Coronary artery (tissue), 2 donors: ENCODE results near the gene FRMD7.

Source experiments
- DNase-seq: peaks from one replicate; pipeline ENCODE4 v3.0.0-alpha.2; 2017; ENCODE audit warnings: low spot score
- H3K27ac ChIP-seq, 2 donors: fragments of 200-600 bp; sonication (generic); one replicate each; pipeline ENCODE4 v1.5.1; 2016 to 2019
- H3K4me3 ChIP-seq: fragments of 200-600 bp; sonication (generic); 2 replicates; pipeline ENCODE4 v1.5.1; 2016; ENCODE audit warnings: mild to moderate bottlenecking, moderate library complexity
- TF ChIP-seq, protein P1 (sequence below): fragments of 200-600 bp; sonication (generic); IDR thresholded peaks from one replicate; pipeline ENCODE4 v1.5.1; 2019; ENCODE audit warnings: antibody characterized with exemption

Gene FRMD7

DNA sequence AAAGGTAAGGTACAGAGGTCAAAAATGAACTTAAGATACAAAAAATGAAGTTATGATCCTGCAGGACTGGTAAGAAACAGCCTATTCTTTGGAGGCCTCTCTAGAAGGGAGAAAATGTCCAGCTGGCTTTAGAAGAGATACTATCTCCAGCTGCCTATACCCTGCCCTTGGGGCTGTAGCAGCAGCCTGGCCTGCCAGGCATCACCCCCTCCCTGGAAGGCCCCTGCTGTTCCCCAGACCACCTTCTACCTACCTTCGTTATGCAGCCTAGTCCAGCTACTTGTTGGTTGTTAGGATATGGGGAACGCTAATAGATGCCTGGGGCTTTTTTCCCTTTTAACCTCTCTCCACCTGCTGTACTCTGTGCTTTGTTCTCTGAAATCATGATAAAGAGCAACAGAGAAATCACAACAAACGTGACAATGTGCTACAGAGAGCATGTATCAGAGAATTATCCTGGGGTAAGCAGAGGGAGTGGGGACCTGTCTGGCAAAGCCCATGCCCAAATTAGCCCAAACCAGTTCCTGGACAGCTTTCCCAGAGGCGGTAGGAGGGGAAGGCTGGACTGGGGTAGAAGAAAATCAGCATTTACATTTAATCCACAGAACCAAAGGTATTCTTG, 34.5 kb downstream of the FRMD7 start:
- no peak overlapping the region for H3K4me3 ChIP-seq
- TF ChIP-seq, protein P1, sequence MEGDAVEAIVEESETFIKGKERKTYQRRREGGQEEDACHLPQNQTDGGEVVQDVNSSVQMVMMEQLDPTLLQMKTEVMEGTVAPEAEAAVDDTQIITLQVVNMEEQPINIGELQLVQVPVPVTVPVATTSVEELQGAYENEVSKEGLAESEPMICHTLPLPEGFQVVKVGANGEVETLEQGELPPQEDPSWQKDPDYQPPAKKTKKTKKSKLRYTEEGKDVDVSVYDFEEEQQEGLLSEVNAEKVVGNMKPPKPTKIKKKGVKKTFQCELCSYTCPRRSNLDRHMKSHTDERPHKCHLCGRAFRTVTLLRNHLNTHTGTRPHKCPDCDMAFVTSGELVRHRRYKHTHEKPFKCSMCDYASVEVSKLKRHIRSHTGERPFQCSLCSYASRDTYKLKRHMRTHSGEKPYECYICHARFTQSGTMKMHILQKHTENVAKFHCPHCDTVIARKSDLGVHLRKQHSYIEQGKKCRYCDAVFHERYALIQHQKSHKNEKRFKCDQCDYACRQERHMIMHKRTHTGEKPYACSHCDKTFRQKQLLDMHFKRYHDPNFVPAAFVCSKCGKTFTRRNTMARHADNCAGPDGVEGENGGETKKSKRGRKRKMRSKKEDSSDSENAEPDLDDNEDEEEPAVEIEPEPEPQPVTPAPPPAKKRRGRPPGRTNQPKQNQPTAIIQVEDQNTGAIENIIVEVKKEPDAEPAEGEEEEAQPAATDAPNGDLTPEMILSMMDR = no peak
- no peak overlapping the region for H3K27ac ChIP-seq
- no peak for DNase-seq

GRCh38 chrX:132092439-132093065, 35.3 kb downstream of the FRMD7 start:
- TF ChIP-seq, protein P1 = peak; percentile 46
- DNase-seq = no peak
- Histone ChIP-seq H3K4me3 (no peak overlapping the region), H3K27ac (no peak overlapping the region)

DNA sequence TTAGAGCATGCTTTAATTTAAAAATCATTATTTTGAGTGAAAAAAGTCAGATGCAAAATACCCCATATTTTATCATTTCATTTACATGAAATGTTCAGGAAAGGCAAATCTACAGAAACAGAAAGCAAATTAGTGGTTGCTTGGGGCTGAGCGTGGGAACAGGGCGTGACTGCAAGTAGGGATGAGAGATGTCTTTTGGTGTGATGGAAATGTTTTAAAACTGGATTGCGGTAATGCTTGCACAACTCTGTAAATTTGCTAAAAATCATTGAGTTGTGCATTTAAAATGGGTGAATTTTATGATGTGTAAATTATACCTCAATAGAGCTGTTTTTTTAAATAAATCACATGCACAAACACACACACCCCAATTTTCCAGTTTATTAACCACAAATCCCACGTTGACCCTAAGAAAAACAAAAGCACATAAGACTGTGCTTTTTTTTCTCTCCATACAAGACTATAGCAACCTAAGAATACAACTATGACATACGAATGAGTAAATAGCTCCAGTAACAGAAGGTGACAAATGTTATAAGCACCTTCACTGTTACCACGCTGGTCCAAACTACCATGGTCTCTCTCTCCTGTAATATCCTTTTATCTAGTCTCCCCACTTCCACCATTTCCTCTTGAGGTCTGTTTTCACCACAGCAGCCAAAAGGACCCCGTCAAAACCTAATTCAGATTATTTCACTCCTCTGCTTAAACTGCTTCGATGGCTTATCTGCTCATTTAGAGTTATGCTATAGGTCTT, 37.2 kb downstream of the FRMD7 start:
- DNase-seq = no peak
- no peak overlapping the region for H3K27ac ChIP-seq

DNA sequence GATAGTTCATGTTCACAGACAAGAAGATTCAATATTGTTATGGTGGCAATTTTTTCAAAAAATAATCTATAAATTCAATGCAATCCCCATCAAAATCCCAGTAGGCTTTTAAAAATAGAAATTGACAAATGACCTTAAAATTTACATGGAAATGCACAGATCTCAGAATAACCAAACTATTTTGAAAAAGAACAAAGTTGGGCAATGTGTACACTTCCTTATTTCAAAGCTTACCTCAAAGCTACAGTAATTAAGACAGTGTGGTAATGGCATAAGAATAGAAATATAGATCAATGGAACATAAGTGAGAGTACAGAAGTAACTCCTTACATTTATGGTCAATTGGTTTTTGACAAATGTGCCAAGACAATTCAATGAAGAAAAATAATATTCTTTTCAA, 39.0 kb downstream of the FRMD7 start:
- Histone ChIP-seq H3K27ac (no peak overlapping the region), H3K4me3 (no peak overlapping the region)
- TF ChIP-seq, protein P1 = no peak
- no peak for DNase-seq

More for the DNA sequence above, 37.2 kb downstream of the FRMD7 start:
- TF ChIP-seq, protein P1 = no peak
- no peak overlapping the region for H3K4me3 ChIP-seq

DNA sequence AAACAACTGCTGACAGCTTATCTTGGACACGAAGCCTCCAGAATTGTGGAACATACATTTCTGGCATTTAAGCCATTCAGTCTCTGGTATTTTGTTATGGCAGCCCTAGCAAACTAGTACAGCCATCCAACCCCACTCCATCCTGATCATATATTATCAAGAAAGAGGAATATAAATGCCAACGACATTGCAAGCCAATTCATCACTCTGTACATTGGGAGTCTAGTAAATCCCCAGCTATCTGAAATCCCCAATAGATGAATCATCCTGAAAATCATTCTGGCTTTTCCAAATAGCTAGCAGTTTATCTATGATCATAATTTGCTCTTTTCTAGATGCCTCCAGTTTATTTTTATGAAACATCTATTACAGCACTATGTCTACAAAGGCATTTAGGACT, 41.1 kb downstream of the FRMD7 start:
- H3K27ac ChIP-seq = no peak overlapping the region
- TF ChIP-seq, protein P1 = no peak
- H3K4me3 ChIP-seq = no peak overlapping the region
- no peak for DNase-seq

- Histone ChIP-seq H3K4me3 (no peak overlapping the region), H3K27ac (no peak overlapping the region)
- DNase-seq = no peak
- TF ChIP-seq, protein P1 = no peak
Measured at GRCh38 chrX:132085786-132086185, 42.0 kb downstream of the FRMD7 start.
